Stimulated activated CD8-positive, alpha-beta memory T cell treated with anti-CD3 and anti-CD28 coated beads, Interleukin-7, amount 100 ng/mL, for 24 hours (primary cell): ENCODE results near the gene RBBP8.

ENCODE experiments used
- DNase-seq: peaks from one replicate; pipeline ENCODE4 v3.0.0-alpha.2; 2020; ENCODE audit warnings: low read depth

RBBP8 gene

GRCh38 chr18:23065234-23065806, 132.2 kb downstream of the RBBP8 start:
- DNase-seq = no peak

- no peak for DNase-seq
These were observed 132.9 kb downstream of the RBBP8 start for GRCh38 chr18:23066060-23066459.

GRCh38 chr18:23066504-23067039, 133.4 kb downstream of the RBBP8 start:
- DNase-seq = no peak

- no peak for DNase-seq
These were observed 134.1 kb downstream of the RBBP8 start for GRCh38 chr18:23067236-23067635.

- DNase-seq = no peak
These were observed 134.9 kb downstream of the RBBP8 start for GRCh38 chr18:23068011-23068410.

GRCh38 chr18:23068570-23069310, 135.6 kb downstream of the RBBP8 start:
- no peak for DNase-seq

- DNase-seq = no peak
These were observed 136.4 kb downstream of the RBBP8 start for GRCh38 chr18:23069481-23069880.

- DNase-seq = no peak
These were observed 136.8 kb downstream of the RBBP8 start for GRCh38 chr18:23069898-23070297.

GRCh38 chr18:23071285-23071684, 138.2 kb downstream of the RBBP8 start:
- DNase-seq = peak; percentile 40

- DNase-seq = no peak
These were observed 139.0 kb downstream of the RBBP8 start for GRCh38 chr18:23072079-23072478.

- no peak for DNase-seq
These were observed 141.0 kb downstream of the RBBP8 start for GRCh38 chr18:23073996-23074606.
